SU-DHL-6 (cell line): ENCODE data around the gene QSOX2.

ENCODE experiments used
- EZH2phosphoT487 ChIP-seq: fragments of 200-600 bp; sonication (generic), shearing (Covaris generic); conservative IDR thresholded peaks from 2 replicates; pipeline ENCODE4 v1.6.1; 2018; ENCODE audit warnings: mild to moderate bottlenecking, antibody characterized with exemption, low read length, moderate library complexity, mixed read lengths
- TF ChIP-seq, protein P1 (sequence below): fragments of 200-600 bp; sonication (generic); IDR thresholded peaks from one replicate; pipeline ENCODE4 v1.5.1; 2017; ENCODE audit warnings: antibody characterized with exemption, mild to moderate bottlenecking, low read length, moderate library complexity; ENCODE audit not compliant: insufficient read depth, poor library complexity, severe bottlenecking

DNA sequence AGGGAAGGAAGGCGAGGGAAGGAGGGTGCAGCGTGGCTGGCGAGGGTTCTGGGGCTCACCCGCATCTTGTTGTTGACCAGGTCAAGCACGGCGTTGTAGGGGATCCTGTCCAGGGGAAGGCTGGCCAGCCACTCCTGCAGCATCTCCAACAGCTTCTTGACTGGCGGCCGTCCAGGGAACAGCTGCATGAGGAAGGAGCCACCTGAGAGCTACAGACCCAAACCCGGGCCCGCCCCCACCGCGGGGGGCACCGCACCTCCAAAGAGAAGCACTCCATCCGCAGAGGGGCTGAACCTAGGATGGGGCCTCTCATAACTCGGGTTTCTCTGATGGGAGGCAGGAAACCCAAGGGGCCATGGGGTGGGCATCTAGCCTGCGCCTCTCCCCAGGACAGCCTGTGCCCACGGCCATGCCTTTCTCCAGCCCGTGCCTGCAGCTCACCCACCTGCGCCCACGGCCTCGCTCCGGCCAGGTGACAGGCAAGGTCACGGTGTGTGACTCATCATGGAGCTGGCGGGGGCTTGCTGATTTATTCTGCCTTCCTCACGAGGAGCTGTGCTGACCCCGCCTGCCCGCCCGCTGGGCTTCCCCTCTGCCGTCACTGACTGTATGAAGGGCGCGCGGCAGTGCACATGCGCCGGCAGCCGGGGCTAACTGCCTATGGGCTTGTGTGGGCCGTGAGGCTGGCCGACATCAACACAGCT is 28.9 kb downstream of the QSOX2 start:
- TF ChIP-seq, protein P1, sequence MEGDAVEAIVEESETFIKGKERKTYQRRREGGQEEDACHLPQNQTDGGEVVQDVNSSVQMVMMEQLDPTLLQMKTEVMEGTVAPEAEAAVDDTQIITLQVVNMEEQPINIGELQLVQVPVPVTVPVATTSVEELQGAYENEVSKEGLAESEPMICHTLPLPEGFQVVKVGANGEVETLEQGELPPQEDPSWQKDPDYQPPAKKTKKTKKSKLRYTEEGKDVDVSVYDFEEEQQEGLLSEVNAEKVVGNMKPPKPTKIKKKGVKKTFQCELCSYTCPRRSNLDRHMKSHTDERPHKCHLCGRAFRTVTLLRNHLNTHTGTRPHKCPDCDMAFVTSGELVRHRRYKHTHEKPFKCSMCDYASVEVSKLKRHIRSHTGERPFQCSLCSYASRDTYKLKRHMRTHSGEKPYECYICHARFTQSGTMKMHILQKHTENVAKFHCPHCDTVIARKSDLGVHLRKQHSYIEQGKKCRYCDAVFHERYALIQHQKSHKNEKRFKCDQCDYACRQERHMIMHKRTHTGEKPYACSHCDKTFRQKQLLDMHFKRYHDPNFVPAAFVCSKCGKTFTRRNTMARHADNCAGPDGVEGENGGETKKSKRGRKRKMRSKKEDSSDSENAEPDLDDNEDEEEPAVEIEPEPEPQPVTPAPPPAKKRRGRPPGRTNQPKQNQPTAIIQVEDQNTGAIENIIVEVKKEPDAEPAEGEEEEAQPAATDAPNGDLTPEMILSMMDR = no peak
- no peak for TF ChIP-seq EZH2phosphoT487
